CD4-positive, CD25-positive, alpha-beta regulatory T cell (primary cell): Measurements from ENCODE around the gene CD46. TPM values are rescaled to one million over a fixed set of nuclear protein-coding genes. Genes with fewer than 3 reads are reported as not detected.
"Not testable (repeated sequence)": the region's sequence is repeated elsewhere in the genome, so short reads cannot be mapped to it uniquely, and the experiment has no call there.

Source experiments
- ATAC-seq, 2 donors: fragments of 150-1000 bp; cut with Tn5 transposase; one replicate each; pipeline ENCODE4 v1.10.0; 2021; ENCODE audit warnings: low read depth in 2 of 2, moderate number of reproducible peaks in 2 of 2, moderate library complexity in 1 of 2
- DNase-seq, 3 donors: peaks; one replicate each; pipeline versions ENCODE4 v3.0.0 to v3.0.0-alpha.2; 2012 to 2022; ENCODE audit warnings: mixed read lengths in 1 of 3
- H3K27ac ChIP-seq: one replicate; pipeline ENCODE4 v1.7.0; 2013; ENCODE audit warnings: mild to moderate bottlenecking, low read length; ENCODE audit not compliant: insufficient read depth, poor library complexity, severe bottlenecking
- H3K27me3 ChIP-seq: one replicate; pipeline ENCODE4 v1.7.0; 2013; ENCODE audit warnings: low read length; ENCODE audit not compliant: control insufficient read depth, insufficient read depth
- H3K36me3 ChIP-seq: one replicate; pipeline ENCODE4 v1.7.0; 2013; ENCODE audit warnings: mild to moderate bottlenecking, low read length, moderate library complexity; ENCODE audit not compliant: control insufficient read depth, insufficient read depth
- H3K4me1 ChIP-seq: 2 replicates; pipeline ENCODE4 v1.7.0; 2013; ENCODE audit warnings: mild to moderate bottlenecking, low read length; ENCODE audit not compliant: insufficient read depth, control insufficient read depth, poor library complexity, severe bottlenecking
- H3K4me3 ChIP-seq: one replicate; pipeline ENCODE4 v1.7.0; 2013; ENCODE audit warnings: low read depth, mild to moderate bottlenecking, low read length, moderate library complexity
- H3K9me3 ChIP-seq, 2 experiments: 1 replicate in 1 of 2; 2 replicates in 1 of 2; pipeline ENCODE4 v1.7.0; 2013; ENCODE audit warnings: low read length in 2 of 2, mild to moderate bottlenecking in 1 of 2, moderate library complexity in 1 of 2; ENCODE audit not compliant: control insufficient read depth in 2 of 2
- H3K27ac Mint-ChIP-seq, 3 donors: one replicate each; pipeline ENCODE4 v1.8.0; 2020 to 2022; ENCODE audit warnings: mild to moderate bottlenecking in 3 of 3, mixed read lengths in 3 of 3, moderate library complexity in 2 of 3
- H3K27me3 Mint-ChIP-seq: one replicate; pipeline ENCODE4 v1.8.0; 2022; ENCODE audit warnings: mild to moderate bottlenecking, mixed read lengths
- H3K36me3 Mint-ChIP-seq: one replicate; pipeline ENCODE4 v1.8.0; 2020; ENCODE audit warnings: mixed read lengths
- H3K4me1 Mint-ChIP-seq, 4 donors: one replicate each; pipeline ENCODE4 v1.8.0; 2020 to 2022; ENCODE audit warnings: mixed read lengths in 4 of 4, mild to moderate bottlenecking in 1 of 4
- H3K4me3 Mint-ChIP-seq, 4 donors: one replicate each; pipeline ENCODE4 v1.8.0; 2020 to 2022; ENCODE audit warnings: mild to moderate bottlenecking in 4 of 4, mixed read lengths in 4 of 4, moderate library complexity in 3 of 4
- H3K9me3 Mint-ChIP-seq, 7 donors: one replicate each; pipeline ENCODE4 v1.8.0; 2020 to 2022; ENCODE audit warnings: mixed read lengths in 7 of 7, mild to moderate bottlenecking in 3 of 7, moderate library complexity in 2 of 7
- polyA plus RNA-seq, 4 donors: library from polyadenylated mRNA; unstranded; fragments of 300-500 nt; fragmentation: Illumina TruSeq; gene quantifications; one replicate each; pipeline ENCODE4 v1.2.3, GENCODE V29; 2021
- total RNA-seq: library from RNA; stranded (reverse); gene quantifications from one replicate; pipeline ENCODE4 v1.2.3, GENCODE V29; 2022

The CD46 gene
- total and polyA plus RNA-seq, 5 donors from 2014 or later, result 117 to 159 (median 141) TPM

DNA sequence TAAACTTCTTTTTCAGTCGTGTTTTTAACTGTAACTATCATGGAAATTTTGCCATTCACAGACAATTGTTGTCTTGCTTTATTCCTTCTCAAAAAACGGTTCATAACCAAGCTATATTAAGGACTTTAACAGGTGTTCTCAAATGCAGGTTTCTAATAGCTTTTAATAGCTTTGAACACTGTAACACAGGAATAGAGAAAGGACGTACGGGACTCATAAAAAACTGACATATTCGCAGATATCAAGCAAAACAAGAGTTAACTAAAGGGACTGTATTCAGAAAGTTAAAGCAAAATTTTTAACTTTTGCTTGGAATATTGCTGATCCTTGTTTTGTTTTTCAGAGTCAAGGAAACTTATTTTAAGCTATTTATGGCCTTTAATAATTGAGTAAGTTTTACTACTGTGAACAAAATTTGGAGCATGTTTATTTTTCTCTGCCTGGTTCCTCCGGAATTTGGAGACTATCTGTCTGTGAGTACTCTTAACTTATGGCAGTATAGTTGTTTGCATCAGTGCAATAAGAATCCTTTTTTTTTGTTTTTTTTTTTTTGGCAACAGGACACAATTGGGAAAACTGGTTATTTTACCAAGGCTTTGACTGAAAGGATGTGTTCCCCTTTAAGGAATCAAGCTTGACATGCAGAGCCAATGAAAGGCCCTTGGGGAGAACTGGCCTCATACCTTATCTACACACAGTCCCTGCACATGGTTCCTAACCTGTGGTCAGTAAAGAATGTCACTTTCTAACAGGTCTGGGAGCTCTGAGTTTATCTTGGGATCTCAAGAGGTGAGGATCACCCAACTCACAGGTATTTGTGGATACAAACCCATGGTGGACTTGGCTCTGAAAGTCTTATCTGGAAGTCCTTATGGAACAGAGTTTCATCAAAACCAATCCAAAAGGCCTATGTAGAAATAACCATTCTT is 5.8 kb upstream of the CD46 start:
- Histone ChIP-seq H3K4me3 (no peak overlapping the region), H3K4me1 (peaks cover 11% of the 10 kb centered on the region), H3K27me3 (no peaks in the 10 kb centered on the region), H3K9me3 (no peaks in the 10 kb centered on the region), H3K36me3 (no peaks in the 10 kb centered on the region), H3K27ac (no peak overlapping the region)
- Mint-ChIP-seq H3K4me1 (peaks cover 7 to 25% (median 16%) of the 10 kb centered on the region in 4 donors), H3K27ac (no peak overlapping the region), H3K4me3 (no peak overlapping the region), H3K36me3 (peaks cover 3% of the 10 kb centered on the region), H3K9me3 (peaks cover 0 to 2% (median 0%) of the 10 kb centered on the region in 7 donors), H3K27me3 (peaks cover 7% of the 10 kb centered on the region)
- DNase-seq (no peak), ATAC-seq (no peak)

DNA sequence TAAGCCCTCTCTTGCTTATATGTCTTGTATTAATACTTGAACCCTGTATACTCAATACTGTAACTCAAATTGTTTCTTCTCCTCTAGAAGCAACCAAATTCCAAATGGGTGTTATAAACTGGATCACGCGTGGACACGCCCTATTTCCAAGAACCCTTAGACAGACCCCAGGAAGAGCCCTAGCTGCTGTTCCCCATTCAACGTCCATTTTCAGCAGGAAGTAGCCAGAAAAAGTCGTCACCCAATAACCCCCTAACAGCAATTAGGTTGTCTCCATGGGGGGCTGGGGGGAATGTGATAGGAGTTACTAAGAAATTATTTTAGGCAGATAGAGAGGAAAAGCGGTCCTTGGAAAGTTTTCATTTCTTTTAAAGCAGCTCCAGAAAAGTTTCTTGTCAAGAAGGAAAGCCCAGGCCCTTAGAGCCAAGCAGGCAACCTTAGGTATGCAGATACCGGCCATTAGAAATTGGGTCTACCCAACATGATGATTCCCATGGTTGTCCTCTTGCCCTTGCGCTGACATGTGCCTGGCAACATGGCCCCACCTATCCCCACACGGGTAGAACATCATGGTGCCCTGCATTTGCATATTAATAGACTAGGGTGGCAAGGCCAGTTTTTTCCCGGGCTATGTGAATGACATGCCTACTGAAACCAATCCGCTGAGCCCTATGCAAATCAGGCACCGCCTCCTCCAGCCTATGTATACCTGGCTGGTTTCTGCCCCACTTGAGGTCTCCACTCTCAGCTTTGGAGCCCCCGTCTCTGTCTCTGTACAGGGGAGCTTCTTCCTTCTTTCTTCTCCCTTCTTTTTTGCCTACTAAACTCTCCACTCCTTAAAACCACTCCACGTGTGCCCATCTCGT is 4.0 kb upstream of the CD46 start:
- peaks cover 3% of the 10 kb centered on the region for H3K36me3 Mint-ChIP-seq
- peak overlapping the region in 1 of 3 donors; percentile 37 for H3K27ac Mint-ChIP-seq
- Histone ChIP-seq H3K27ac (no peak overlapping the region), H3K4me1 (peaks cover 24% of the 10 kb centered on the region), H3K4me3 (no peak overlapping the region), H3K27me3 (no peaks in the 10 kb centered on the region), H3K36me3 (no peaks in the 10 kb centered on the region), H3K9me3 (no peaks in the 10 kb centered on the region)
- H3K27me3 Mint-ChIP-seq, result peaks cover 4% of the 10 kb centered on the region
- peak overlapping the region in 1 of 4 donors; percentile 45 for H3K4me3 Mint-ChIP-seq
- DNase-seq (no peak), ATAC-seq (no peak)
- peaks cover 0 to 1% (median 0%) of the 10 kb centered on the region in 7 donors for H3K9me3 Mint-ChIP-seq
- peaks cover 11 to 41% (median 28%) of the 10 kb centered on the region in 4 donors for H3K4me1 Mint-ChIP-seq

DNA sequence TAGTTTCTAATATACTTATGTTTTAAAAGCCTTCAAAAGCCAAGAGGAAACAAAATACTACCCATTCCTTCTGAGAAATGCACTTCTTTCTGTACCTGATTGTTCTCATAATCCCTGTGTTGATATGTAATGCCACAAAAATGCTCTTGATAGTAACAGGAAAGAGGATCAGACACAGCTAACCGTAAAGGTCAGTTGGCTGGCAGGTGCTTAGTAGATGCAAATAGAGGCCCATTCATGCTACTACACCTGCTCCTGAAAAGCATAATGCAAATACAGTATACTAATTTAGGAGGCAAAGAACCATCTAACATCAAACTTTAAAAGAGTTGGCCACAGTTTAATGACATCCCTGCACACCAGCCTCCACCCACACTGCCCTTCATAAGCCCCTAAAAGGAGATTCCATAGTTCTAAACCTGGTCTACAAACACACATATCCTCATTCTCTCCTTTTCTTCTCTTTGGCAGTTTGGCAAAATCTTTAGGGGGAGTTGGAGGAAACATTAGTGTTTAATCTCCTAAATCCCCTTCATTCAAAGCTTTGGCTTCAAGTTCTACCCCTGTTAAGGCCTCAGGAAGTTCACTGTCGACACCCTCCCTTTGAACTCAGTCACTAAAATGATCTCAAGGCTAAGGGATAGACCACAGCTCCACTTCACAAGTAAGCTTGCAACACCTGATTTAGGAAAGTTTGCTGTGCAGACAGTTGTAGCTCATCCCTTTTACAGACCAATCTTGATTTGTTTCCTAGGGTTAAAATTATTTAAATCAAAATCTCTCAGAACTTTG is 2.9 kb upstream of the CD46 start:
- Histone ChIP-seq H3K4me1 (peaks cover 34% of the 10 kb centered on the region), H3K4me3 (no peak overlapping the region), H3K9me3 (no peaks in the 10 kb centered on the region), H3K27me3 (no peaks in the 10 kb centered on the region), H3K36me3 (no peaks in the 10 kb centered on the region), H3K27ac (no peak overlapping the region)
- peaks cover 16 to 52% (median 35%) of the 10 kb centered on the region in 4 donors for H3K4me1 Mint-ChIP-seq
- H3K36me3 Mint-ChIP-seq, result peaks cover 3% of the 10 kb centered on the region
- no peak for ATAC-seq
- H3K9me3 Mint-ChIP-seq, result peaks cover 0 to 1% (median 0%) of the 10 kb centered on the region in 7 donors
- peak overlapping the region in 2 of 3 donors; percentile 5 to 43 for H3K27ac Mint-ChIP-seq
- peaks cover 4% of the 10 kb centered on the region for H3K27me3 Mint-ChIP-seq
- DNase-seq, result peak in 1 of 3 donors; percentile 32
- peak overlapping the region in 3 of 4 donors; percentile 14 to 66 (median 45) for H3K4me3 Mint-ChIP-seq

DNA sequence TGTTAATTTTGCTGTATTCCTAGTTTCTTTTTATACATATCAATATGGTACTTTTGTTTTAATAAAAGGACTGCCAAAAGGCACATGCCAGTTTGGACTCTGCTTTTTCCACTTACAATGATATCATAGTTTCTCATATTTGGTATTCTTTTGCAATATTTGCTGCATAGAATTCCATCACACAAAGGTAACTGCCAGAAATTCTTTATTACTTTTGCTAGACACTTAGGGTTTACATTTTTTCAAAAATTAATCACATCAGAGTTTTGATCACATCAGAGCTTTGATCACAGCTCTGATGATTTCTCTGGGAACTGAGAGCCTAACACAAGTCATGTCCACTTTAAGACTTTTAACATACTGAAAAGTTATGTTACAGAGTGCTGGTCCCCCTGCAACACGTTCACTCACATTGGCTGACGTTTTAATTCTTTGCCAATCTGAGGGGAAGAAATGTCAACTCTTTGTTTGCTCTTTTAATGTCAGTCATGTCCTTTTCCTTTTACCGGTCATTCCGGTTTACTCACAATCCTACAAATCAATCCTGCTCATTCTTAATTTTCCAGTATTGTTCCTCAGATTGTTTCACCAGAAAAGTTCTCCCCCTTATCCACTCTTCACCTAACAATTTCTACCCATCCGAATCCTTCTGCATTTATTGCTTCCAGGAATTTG is 1.1 kb upstream of the CD46 start:
- peak overlapping the region; percentile 97 to 100 (median 99) for H3K4me3 Mint-ChIP-seq
- H3K36me3 Mint-ChIP-seq, result peaks cover 5% of the 10 kb centered on the region
- peaks cover 30 to 69% (median 53%) of the 10 kb centered on the region in 4 donors for H3K4me1 Mint-ChIP-seq
- peak overlapping the region; percentile 98 to 99 (median 99) for H3K27ac Mint-ChIP-seq
- peaks cover 0 to 1% (median 0%) of the 10 kb centered on the region in 7 donors for H3K9me3 Mint-ChIP-seq
- Histone ChIP-seq H3K27me3 (no peaks in the 10 kb centered on the region), H3K9me3 (no peaks in the 10 kb centered on the region), H3K4me3 (peak overlapping the region; percentile 85), H3K4me1 (peaks cover 50% of the 10 kb centered on the region), H3K27ac (peak overlapping the region; percentile 85), H3K36me3 (no peaks in the 10 kb centered on the region)
- H3K27me3 Mint-ChIP-seq, result peaks cover 4% of the 10 kb centered on the region
- ATAC-seq (no peak), DNase-seq (no peak)

DNA sequence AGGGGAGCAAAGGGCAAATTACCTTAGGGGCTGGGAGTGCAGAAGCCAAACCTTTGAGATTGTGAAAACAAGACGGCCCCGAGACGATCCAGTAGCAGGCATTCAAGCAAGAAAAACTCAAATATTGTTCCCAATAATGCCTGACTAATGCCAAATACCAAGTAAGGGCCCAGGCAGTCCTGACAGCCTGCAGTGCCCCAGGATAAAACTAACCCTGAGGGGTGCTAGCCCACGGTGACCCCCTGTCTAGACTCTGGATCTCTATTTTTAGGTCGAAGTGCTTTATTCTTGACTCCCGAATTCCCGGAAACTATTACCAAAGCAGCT is 428 bp upstream of the CD46 start:
- not testable (repeated sequence) for ATAC-seq, H3K36me3 Mint-ChIP-seq, H3K9me3 ChIP-seq, H3K27me3 Mint-ChIP-seq, H3K27me3 ChIP-seq, H3K36me3 ChIP-seq, H3K9me3 Mint-ChIP-seq
- Histone ChIP-seq H3K27ac (peak overlapping the region; percentile 85), H3K4me3 (peak overlapping the region; percentile 85), H3K4me1 (peaks cover 50% of the 10 kb centered on the region)
- DNase-seq, result peak in 1 of 3 donors; percentile 12
- peak overlapping the region; percentile 97 to 100 (median 99) for H3K4me3 Mint-ChIP-seq
- peaks cover 37 to 76% (median 60%) of the 10 kb centered on the region in 4 donors for H3K4me1 Mint-ChIP-seq
- H3K27ac Mint-ChIP-seq, result peak overlapping the region; percentile 98 to 99 (median 99)

DNA sequence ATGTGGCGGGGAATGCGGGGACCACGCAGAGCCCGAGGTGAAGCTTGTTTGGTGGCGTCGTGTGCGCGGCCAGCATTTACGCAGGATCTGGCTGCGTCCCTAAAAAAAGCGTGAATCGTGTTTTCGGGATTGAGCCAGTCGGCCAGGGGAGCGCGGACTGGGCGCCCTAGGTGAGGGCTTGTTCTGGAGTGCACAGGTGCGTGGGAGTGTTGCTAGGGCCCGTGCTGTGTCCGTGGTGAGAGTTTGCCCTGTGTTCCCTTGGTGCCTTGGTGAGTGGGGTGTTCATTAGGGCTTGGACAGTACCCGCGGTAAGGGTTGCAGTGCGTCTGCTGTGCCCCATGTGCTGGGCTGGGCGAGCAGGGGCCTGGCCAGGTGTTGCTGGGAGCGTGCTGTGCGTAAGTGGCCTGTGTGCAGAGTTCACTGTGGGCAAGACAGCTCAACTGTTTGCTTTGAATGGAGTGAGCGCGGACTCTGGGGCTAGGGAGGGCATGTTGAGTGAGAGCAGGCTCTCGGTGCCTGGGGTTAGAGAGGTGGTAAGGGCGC is 673 bp downstream of the CD46 start:
- peak overlapping the region; percentile 85 for H3K27ac ChIP-seq
- Mint-ChIP-seq H3K27me3 (peaks cover 4% of the 10 kb centered on the region), H3K9me3 (peaks cover 0 to 1% (median 0%) of the 10 kb centered on the region in 7 donors), H3K4me1 (peaks cover 43 to 84% (median 66%) of the 10 kb centered on the region in 4 donors), H3K27ac (peak overlapping the region; percentile 97 to 99 (median 99)), H3K36me3 (peaks cover 14% of the 10 kb centered on the region), H3K4me3 (peak overlapping the region; percentile 97 to 100 (median 99))
- no peaks in the 10 kb centered on the region for H3K9me3 ChIP-seq
- peaks cover 7% of the 10 kb centered on the region for H3K36me3 ChIP-seq
- H3K27me3 ChIP-seq, result no peaks in the 10 kb centered on the region
- DNase-seq (peak in 2 of 3 donors; percentile 27 to 32), ATAC-seq (peak; percentile 9 to 10)
- peak overlapping the region; percentile 85 for H3K4me3 ChIP-seq
- H3K4me1 ChIP-seq, result peaks cover 50% of the 10 kb centered on the region
